K562 (cell line): ENCODE data around the gene SH2B2. TPM values are rescaled to one million over a fixed set of nuclear protein-coding genes. Genes with fewer than 3 reads are reported as not detected.

ENCODE experiments used
- DMBX1 ChIP-seq: fragments of 250-450 bp; sonication (Bioruptor Pico); IDR thresholded peaks from 2 replicates; pipeline ENCODE4 v1.8.0; 2022; ENCODE audit warnings: inconsistent platforms, mild to moderate bottlenecking, moderate library complexity, borderline replicate concordance
- ESRRA ChIP-seq: fragments of 450-650 bp; IDR thresholded peaks from 2 replicates; pipeline ENCODE4 v1.6.1; 2014; ENCODE audit warnings: low read depth, mild to moderate bottlenecking, moderate library complexity, borderline replicate concordance
- HNRNPLL ChIP-seq: fragments of 200-400 bp; formaldehyde crosslinking; IDR thresholded peaks from 2 replicates; pipeline ENCODE4 v1.6.1; 2017; ENCODE audit warnings: low read length, low read depth, mild to moderate bottlenecking; ENCODE audit not compliant: poor library complexity, severe bottlenecking
- JUND ChIP-seq, 2 experiments: IDR thresholded peaks; 2 replicates in 1 of 2; 3 replicates in 1 of 2; pipeline ENCODE4 v1.6.1; 2011; ENCODE audit warnings: borderline replicate concordance in 2 of 2, low read depth in 2 of 2, low read length in 2 of 2, improper control_type of control experiment in 1 of 2, missing biosample characterization in 1 of 2, missing genetic modification characterization in 1 of 2, missing genetic modification reagents in 1 of 2
- MTA2 ChIP-seq: fragments of 450-650 bp; IDR thresholded peaks from 2 replicates; pipeline ENCODE4 v1.6.1; 2016; ENCODE audit warnings: low read depth
- MXI1 ChIP-seq: IDR thresholded peaks from 2 replicates; pipeline ENCODE4 v1.6.1; 2011; ENCODE audit warnings: low read depth, mild to moderate bottlenecking, improper control_type of control experiment, low read length
- MYNN ChIP-seq, 2 experiments: sonication (generic); formaldehyde crosslinking in 1 of 2; IDR thresholded peaks; 2 replicates each; pipeline versions ENCODE4 v1.5.0 to v1.6.1; 2016 to 2020; ENCODE audit warnings: antibody characterized with exemption in 1 of 2, missing genetic modification reagents in 1 of 2
- SAFB ChIP-seq: fragments of 200-400 bp; formaldehyde crosslinking; IDR thresholded peaks from 2 replicates; pipeline ENCODE4 v1.6.1; 2017; ENCODE audit warnings: low read depth, low read length, borderline replicate concordance
- SIX5 ChIP-seq, 2 experiments: IDR thresholded peaks; 2 replicates each; pipeline ENCODE4 v1.6.1; 2011; ENCODE audit warnings: low read length in 2 of 2, borderline replicate concordance in 1 of 2, low read depth in 1 of 2, mild to moderate bottlenecking in 1 of 2, moderate library complexity in 1 of 2; ENCODE audit not compliant: insufficient read depth in 1 of 2
- ZBTB7A ChIP-seq: IDR thresholded peaks from 2 replicates; pipeline ENCODE4 v1.6.1; 2011; ENCODE audit warnings: low read depth, mild to moderate bottlenecking, low read length, moderate library complexity, borderline replicate concordance; ENCODE audit not compliant: control insufficient read depth
- ZBTB8A ChIP-seq: fragments of 450-650 bp; IDR thresholded peaks from 2 replicates; pipeline ENCODE4 v1.6.1; 2018; ENCODE audit warnings: mild to moderate bottlenecking, moderate library complexity; ENCODE audit not compliant: partially characterized antibody
- ZNF143 ChIP-seq: sonication (generic); formaldehyde crosslinking; IDR thresholded peaks from 2 replicates; pipeline ENCODE4 v1.9.0; 2022; ENCODE audit warnings: mild to moderate bottlenecking, missing genetic modification reagents
- ZNF354B ChIP-seq: fragments of 250-450 bp; sonication (Bioruptor Pico); IDR thresholded peaks from 2 replicates; pipeline ENCODE4 v1.4.0; 2020
- ZNF384 ChIP-seq: IDR thresholded peaks from 2 replicates; pipeline ENCODE4 v1.6.1; 2012; ENCODE audit warnings: low read depth, low read length, improper control_type of control experiment
- ZSCAN29 ChIP-seq: fragments of 450-650 bp; IDR thresholded peaks from 2 replicates; pipeline ENCODE4 v1.6.1; 2017
- polyA plus RNA-seq, 8 experiments: library from polyadenylated mRNA; depleted of rRNA in 4 of 8; stranded (reverse) in 5 of 8; unstranded in 3 of 8; fragments of >200 nt; fragmentation: Nextera tagmentation in 2 of 8; fragmentation: Illumina TruSeq in 1 of 8; extraction: Ambion mirVana in 2 of 8; extraction: Trizol in 1 of 8; gene quantifications; 2 replicates each; pipeline versions ENCODE4 v1.2.1 to v1.2.3, GENCODE V29; 2011 to 2014; ENCODE audit warnings: inconsistent platforms in 1 of 8, missing spikeins in 1 of 8
- total RNA-seq, 7 experiments: library from RNA; depleted of rRNA in 6 of 7; stranded (reverse); fragments of >200 nt in 6 of 7; fragmentation: Illumina TruSeq in 2 of 7; extraction: Trizol in 2 of 7; gene quantifications; 2 replicates each; pipeline versions ENCODE4 v1.2.1 to v1.2.3, GENCODE V29; 2011 to 2021; ENCODE audit warnings: low replicate concordance in 1 of 7
- TF ChIP-seq, protein P1 (sequence below), 2 experiments: IDR thresholded peaks in 1 of 2; conservative IDR thresholded peaks in 1 of 2; 2 replicates each; pipeline ENCODE4 v1.6.1; 2016; ENCODE audit warnings: low read depth in 2 of 2, mild to moderate bottlenecking in 1 of 2, missing compliant biosample characterization in 1 of 2, missing genetic modification characterization in 1 of 2, moderate library complexity in 1 of 2
- TF ChIP-seq, protein P2 (sequence below): fragments of 450-650 bp; IDR thresholded peaks from 2 replicates; pipeline ENCODE4 v1.6.1; 2017; ENCODE audit warnings: antibody characterized with exemption
- TF ChIP-seq, protein P3 (sequence below): fragments of 450-650 bp; IDR thresholded peaks from 2 replicates; pipeline ENCODE4 v1.6.1; 2017; ENCODE audit warnings: antibody characterized with exemption, mild to moderate bottlenecking

The SH2B2 gene
- total and polyA plus RNA-seq, 9 of the 15 experiments (the other 6 are each of a cell fraction or from before 2014, with no cell fraction given), result 0.03 to 0.89 (median 0.07) TPM; not detected in 4

DNA sequence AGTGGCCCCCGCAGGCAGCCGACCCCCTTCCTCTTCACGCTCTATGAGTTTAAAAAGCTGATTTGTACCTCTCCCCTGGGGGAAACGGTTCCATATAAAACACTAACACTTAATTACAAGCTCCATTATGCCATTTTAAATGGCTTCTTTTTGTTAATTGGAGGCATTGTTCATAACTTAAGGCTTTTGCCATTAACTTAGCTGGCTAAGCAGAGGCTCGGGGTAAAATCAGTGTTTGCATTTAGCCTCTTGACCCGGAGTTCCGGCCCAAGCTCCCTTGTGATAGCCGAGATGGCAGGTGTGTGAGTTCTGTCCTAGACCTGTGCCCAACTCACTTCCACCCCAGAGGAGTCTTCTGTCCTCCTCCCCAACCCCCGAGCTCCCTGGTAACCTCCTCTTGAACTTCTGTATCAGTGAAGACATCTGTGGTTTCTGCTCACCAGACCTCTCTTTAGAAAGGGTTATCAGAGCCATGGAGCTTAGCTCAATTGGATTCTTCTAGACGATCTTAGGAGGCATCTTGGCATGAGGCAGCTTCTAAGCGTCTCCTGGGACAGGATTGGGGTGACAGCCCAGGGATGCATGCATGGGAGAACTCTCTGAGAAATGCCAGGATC is 34.2 kb upstream of the SH2B2 start (continued):
- TF ChIP-seq, protein P1, sequence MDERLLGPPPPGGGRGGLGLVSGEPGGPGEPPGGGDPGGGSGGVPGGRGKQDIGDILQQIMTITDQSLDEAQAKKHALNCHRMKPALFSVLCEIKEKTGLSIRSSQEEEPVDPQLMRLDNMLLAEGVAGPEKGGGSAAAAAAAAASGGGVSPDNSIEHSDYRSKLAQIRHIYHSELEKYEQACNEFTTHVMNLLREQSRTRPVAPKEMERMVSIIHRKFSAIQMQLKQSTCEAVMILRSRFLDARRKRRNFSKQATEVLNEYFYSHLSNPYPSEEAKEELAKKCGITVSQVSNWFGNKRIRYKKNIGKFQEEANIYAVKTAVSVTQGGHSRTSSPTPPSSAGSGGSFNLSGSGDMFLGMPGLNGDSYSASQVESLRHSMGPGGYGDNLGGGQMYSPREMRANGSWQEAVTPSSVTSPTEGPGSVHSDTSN (CRISPR knock-in tag; IDR thresholded peaks at IDR 0.05; ENCODE audit: low read depth), result no peak
- TF ChIP-seq, protein P1 (tag; conservative IDR thresholded peaks at IDR 0.05; ENCODE audit: low read depth), result no peak
- TF ChIP-seq SAFB (no peak), ZNF143 (CRISPR knock-in tag) (no peak), MYNN (IDR thresholded peaks at IDR 0.05) (no peak), MYNN (CRISPR knock-in tag; IDR thresholded peaks at IDR 0.05) (no peak), MTA2 (0 out of 2 replicates have a peak, but pooled peaks have one; percentile 23), ZSCAN29 (no peak), HNRNPLL (no peak), ZBTB7A (no peak), DMBX1 (no peak), MXI1 (no peak), ZBTB8A (no peak), ZNF384 (no peak), SIX5 (IDR thresholded peaks at IDR 0.05; ENCODE audit: borderline replicate concordance in 1 of 2, insufficient read depth in 1 of 2, low read depth in 1 of 2, low read length in 2 of 2) (no peak), ZNF354B (CRISPR knock-in tag) (no peak), JUND (IDR thresholded peaks at IDR 0.05; ENCODE audit: borderline replicate concordance, low read depth, low read length) (no peak), JUND (tag; IDR thresholded peaks at IDR 0.05; ENCODE audit: borderline replicate concordance, low read depth, low read length) (no peak), ESRRA (peak; percentile 72; the same call in 1 of the 2 replicates)
- TF ChIP-seq, protein P2, sequence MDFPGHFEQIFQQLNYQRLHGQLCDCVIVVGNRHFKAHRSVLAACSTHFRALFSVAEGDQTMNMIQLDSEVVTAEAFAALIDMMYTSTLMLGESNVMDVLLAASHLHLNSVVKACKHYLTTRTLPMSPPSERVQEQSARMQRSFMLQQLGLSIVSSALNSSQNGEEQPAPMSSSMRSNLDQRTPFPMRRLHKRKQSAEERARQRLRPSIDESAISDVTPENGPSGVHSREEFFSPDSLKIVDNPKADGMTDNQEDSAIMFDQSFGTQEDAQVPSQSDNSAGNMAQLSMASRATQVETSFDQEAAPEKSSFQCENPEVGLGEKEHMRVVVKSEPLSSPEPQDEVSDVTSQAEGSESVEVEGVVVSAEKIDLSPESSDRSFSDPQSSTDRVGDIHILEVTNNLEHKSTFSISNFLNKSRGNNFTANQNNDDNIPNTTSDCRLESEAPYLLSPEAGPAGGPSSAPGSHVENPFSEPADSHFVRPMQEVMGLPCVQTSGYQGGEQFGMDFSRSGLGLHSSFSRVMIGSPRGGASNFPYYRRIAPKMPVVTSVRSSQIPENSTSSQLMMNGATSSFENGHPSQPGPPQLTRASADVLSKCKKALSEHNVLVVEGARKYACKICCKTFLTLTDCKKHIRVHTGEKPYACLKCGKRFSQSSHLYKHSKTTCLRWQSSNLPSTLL, result no peak
- TF ChIP-seq, protein P3, sequence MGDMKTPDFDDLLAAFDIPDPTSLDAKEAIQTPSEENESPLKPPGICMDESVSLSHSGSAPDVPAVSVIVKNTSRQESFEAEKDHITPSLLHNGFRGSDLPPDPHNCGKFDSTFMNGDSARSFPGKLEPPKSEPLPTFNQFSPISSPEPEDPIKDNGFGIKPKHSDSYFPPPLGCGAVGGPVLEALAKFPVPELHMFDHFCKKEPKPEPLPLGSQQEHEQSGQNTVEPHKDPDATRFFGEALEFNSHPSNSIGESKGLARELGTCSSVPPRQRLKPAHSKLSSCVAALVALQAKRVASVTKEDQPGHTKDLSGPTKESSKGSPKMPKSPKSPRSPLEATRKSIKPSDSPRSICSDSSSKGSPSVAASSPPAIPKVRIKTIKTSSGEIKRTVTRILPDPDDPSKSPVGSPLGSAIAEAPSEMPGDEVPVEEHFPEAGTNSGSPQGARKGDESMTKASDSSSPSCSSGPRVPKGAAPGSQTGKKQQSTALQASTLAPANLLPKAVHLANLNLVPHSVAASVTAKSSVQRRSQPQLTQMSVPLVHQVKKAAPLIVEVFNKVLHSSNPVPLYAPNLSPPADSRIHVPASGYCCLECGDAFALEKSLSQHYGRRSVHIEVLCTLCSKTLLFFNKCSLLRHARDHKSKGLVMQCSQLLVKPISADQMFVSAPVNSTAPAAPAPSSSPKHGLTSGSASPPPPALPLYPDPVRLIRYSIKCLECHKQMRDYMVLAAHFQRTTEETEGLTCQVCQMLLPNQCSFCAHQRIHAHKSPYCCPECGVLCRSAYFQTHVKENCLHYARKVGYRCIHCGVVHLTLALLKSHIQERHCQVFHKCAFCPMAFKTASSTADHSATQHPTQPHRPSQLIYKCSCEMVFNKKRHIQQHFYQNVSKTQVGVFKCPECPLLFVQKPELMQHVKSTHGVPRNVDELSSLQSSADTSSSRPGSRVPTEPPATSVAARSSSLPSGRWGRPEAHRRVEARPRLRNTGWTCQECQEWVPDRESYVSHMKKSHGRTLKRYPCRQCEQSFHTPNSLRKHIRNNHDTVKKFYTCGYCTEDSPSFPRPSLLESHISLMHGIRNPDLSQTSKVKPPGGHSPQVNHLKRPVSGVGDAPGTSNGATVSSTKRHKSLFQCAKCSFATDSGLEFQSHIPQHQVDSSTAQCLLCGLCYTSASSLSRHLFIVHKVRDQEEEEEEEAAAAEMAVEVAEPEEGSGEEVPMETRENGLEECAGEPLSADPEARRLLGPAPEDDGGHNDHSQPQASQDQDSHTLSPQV, result no peak
